Stimulated activated CD8-positive, alpha-beta memory T cell treated with anti-CD3 and anti-CD28 coated beads, Interleukin-7, amount 100 ng/mL, for 4 hours (primary cell): Measurements from ENCODE around the gene PTCHD4.
"Not testable (repeated sequence)": the region's sequence is repeated elsewhere in the genome, so short reads cannot be mapped to it uniquely, and the experiment has no call there.

Experiments used
- DNase-seq, 2 donors: peaks; one replicate each; pipeline ENCODE4 v3.0.0-alpha.2; 2020; ENCODE audit warnings: low read depth in 2 of 2

PTCHD4 gene

GRCh38 chr6:48111143-48111506, at the start of gene PTCHD4:
PTCHD4 (minus strand) TSS chr6:48111197; CDS start chr6:48068957, 42,240 bp downstream.
- no peak for DNase-seq

GRCh38 chr6:48151142-48151541, 40.1 kb upstream of the PTCHD4 start:
- DNase-seq, result no peak

DNA sequence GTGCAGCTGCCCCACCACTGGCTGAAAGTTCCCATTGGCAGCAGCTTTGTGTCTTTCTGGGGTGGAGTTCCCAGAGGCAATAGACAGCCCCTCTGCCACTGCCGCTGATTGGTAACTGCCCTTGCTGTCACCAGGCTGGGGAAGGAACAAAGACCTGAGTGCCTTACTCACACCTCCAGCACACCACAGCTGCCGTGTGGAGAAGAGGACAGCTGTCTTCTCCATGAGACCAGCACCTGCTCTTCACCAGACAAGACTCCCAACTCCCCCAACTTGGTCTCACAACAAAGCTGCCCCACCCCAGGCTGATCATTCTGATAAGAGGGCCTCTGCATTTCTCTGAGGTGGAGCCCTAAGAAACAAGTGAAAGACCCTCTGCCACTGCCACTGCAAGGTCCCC, 39.7 kb upstream of the PTCHD4 start:
- no peak for DNase-seq

GRCh38 chr6:48147051-48147450, 36.1 kb upstream of the PTCHD4 start:
- DNase-seq, result no peak

- DNase-seq, result no peak
Measured at GRCh38 chr6:48144021-48144420, 33.0 kb upstream of the PTCHD4 start.

DNA sequence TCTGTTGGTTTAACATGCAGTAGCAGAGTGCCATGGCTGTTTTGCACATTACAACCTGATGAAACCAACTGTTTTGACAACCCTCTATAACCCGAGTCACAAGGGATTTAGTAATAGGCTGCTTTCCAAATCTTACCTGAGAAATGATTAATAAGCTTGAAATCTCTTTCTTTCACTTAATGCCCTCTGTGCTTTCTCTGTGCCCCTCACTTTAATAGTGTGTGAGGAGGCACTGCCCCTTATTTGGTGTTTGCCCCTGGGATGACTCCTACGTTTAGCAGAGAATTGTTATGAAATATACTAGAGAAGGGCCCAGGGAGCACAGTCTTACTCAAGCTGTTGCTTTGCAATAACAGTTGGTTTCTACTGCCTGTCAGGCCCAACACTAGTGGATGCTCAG, 31.0 kb upstream of the PTCHD4 start:
- no peak for DNase-seq

DNA sequence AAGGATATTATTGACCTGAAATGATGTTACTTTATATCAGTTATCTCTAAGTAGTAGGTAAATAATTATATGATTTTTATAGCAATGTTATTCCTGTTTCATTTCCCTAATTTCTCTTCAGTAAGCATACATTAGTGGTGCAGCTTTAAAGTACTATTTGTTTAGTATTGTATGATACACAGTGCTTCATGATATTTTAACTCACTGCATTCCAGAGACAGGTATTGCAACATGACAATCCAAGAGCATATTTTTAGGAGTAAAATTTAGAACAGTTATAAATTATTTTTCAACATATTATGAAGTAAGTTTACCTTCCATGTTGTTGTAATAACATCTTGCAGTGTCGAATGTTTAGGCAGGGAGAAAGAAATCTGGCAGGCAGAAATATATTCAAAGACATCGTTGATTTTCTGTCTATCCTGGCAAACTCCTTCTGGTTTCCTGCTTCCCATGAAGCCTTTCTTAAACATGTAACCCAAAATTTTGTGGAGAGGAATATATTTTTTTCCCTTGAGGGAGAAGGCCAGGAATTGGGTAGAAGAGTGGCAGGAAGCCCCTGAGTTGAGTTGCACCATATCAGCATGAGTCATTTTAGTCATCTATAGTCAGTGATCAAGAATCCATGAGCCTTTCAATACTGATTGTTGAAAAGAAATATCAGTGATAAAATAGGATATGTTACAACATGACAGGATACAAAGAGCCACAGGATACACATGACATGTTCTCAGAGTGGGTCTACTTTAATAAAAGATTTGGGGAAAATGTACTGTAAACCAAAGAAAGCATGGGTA, 29.0 kb upstream of the PTCHD4 start:
- no peak for DNase-seq

DNA sequence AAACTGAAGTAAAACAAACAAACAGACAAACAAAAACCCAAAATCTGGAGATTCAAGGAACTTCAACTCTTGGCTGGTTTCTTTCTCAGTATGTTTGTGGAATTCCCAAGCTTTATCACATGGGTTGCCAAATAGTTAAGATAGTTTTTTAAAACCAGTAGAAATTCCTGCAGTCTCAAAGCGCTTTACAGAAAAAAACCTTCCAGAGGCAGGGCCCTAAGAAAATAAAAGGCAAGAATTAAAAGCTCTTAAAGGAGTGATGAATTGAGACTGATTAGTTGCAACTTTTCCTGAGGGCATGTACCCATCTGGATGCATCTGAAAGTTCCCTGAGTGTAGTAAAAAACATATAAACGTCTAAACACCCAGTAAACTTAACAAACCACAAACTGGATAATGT, 25.9 kb upstream of the PTCHD4 start:
- no peak for DNase-seq

GRCh38 chr6:48135323-48136084, 24.5 kb upstream of the PTCHD4 start:
- DNase-seq, result no peak

DNA sequence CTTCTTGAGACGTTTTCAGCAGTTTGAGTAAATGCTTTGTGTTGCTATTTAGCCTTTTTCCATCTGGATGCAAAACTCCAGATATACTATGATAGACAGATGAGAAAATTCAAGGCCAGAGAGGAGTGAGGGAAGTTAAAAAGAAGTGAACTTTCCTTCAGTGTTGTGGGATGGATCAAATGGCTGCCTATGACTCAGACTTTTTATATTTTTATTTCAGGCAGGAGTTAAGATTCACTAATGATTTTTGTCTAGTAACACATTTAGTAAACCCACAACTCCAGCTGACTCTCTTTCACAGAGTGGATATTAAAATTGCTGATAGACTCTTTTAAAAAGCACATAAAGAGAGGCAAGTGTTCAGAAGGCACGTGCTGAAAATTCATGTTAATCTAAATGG, 23.2 kb upstream of the PTCHD4 start:
- DNase-seq, result no peak

DNA sequence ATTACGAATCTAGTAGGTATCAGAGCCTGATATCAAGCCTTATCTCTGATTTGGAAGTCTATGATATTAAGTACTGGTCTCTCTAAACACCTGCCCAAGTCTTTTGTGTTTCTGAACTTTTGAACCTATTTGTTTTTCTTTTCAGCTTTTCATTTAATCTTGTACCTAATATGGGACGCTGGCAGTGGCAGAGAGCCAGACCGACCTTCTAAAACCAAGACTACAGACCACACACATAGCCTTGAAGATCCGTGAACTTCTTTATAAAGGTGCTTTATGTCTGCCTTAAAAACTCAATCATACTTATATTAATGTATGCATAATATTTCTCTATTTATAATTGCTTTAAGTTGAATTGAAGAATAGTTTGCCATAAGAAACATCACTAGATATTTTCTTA, 12.6 kb upstream of the PTCHD4 start:
- no peak for DNase-seq

DNA sequence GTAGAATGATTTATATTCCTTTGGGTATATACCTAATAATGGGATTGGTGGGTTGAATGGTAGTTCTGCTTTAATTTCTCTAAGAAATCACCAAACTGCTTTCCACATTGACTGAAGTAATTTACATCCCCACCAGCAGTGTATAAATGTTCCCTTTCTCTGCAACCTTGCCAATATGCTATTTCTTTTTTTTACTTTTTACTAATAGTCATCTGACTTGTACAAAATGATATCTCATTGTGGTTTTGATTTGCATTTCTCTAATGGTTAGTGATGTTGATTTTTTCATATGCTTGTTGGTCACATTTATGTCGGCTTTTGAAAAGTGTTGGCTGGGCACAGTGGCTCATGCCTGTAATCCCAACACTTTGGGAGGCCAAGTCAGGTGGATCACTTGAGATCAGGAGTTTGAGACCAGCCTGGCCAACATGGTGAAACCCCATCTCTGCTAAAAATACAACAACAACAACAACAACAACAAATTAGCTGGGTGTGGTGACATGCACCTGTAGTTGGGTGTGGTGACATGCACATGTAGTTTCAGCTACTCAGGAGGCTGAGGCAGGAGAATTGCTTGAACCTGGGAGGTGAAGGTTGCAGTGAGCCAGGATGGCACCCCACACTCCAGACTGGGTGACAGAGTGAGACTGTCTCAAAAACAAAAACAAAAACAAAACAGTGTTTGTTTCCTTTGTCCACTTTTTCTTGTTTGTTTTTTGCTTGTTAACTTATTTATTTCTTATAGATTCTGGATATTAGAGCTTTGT, 11.2 kb upstream of the PTCHD4 start:
- not testable (repeated sequence) for DNase-seq

DNA sequence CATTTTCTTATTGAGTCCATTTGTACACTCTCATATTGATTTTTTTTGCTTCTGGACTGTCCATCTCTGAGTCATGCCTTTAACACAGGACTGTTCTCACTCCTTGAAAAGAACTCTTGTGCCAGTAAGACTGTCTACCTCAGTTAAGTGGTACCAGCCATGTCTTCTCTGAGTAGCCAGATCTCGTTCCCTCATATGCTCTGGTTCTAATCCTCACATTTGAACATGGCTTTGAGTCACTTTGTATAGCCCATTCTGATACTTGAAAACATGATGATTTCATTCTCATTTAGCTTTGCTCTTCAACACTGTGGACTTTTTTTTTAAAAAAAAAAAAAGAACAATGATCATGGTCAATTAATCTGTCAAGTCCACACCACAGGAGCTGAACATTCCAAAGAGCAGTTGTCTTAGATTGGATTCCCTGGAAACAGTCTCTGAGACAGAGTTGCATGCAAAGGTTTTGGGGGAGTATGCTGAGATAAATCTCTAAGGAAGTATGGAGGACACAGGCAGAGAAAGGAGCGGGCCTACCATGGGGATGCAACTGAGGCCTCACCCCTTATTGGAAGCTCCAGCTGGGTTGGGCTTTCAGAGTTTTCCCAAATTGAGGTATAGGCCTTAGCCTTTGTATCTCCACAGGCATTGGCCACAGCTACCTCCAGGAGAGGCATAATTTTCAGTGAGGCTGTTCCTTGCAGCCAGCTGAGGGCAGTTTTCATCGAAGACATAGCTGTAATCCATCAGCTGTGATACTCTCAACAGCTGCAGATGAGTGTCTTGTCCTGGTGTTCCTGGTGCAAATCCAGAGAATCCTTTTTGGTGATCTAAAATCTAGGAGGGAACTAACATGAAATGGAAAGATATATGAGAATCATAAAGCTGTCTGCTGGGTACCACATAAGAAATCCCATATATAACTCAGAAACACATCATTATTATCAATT, 6.0 kb upstream of the PTCHD4 start:
- no peak for DNase-seq

GRCh38 chr6:48113130-48113529, 2.1 kb upstream of the PTCHD4 start:
- no peak for DNase-seq

- no peak for DNase-seq
Measured at GRCh38 chr6:48111575-48111974, 578 bp upstream of the PTCHD4 start.

DNA sequence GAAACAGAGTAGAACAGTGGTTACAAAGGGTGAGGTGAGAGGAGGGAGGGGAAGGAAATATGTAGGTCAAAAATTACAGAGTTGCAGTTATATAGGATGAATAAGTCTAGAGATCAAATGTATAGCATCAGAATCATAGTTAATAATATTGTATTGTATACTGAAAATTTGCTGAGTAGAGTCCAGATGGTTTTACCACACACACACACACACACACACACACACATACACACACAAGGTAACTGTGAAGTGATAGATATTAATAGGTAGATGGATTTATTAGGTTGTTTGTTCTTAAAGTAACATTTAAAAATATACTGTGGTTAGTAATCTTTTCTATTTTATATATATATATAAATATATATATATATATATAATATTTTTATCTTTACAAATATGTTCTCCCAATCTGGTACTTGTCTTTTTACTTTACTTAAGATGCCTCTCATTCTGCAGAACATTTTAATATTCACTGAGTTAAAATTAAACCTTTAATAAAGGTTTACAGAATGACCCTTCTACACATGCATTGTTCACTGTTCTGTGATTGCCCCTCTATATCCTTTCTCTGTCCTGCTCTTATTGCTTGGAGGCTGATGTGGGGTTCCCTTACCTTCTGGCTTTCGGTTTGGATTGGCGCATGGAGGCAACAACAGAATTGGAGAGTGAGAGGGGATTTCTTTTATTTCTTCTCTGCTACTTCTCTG, 408 bp downstream of the PTCHD4 start:
- DNase-seq, result no peak

- no peak for DNase-seq
Measured at GRCh38 chr6:48109944-48110343, 1.1 kb downstream of the PTCHD4 start.

DNA sequence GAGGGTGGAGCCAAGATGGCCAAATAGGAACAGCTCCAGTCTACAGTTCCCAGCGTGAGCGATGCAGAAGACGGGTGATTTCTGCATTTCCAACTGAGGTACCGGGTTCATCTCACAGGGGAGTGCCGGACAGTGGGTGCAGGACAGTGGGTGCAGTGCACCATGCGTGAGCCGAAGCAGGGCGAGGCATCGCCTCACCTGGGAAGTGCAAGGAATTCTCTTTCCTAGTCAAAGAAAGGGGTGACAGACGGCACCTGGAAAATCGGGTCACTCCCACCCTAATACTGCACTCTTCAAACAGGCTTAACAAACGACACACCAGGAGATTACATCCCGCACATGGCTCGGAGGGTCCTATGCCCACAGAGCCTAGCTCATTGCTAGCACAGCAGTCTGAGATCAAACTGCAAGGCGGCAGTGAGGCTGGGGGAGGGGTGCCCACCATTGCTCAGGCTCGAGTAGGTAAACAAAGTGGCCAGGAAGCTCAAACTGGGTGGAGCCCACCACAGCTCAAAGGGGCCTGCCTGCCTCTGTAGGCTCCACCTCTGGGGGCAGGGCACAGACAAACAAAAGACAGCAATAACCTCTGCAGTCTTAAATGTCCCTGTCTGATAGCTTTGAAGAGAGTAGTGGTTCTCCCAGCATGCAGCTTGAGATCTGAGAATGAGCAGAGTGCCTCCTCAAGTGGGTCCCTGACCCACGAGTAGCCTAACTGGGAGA, 8.4 kb downstream of the PTCHD4 start:
- DNase-seq, result not testable (repeated sequence)

DNA sequence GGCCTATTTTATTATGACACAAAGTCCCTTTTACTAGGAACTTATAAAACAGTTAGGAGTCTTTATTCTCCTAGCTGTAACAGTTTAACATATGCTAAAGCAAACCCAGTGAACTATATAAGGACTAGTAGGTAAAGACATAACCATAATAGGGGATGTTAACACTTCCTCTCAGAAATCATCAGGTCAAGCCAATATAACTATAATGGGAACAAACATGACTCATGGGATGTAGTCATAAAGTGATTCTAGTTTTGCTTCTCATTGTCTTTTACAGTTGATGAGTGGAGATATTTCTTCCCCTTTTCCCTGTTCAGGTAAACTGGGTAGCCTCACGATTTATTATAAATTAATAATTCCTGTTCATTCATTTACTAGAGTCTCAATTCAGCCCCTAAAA, 9.7 kb downstream of the PTCHD4 start:
- no peak for DNase-seq

DNA sequence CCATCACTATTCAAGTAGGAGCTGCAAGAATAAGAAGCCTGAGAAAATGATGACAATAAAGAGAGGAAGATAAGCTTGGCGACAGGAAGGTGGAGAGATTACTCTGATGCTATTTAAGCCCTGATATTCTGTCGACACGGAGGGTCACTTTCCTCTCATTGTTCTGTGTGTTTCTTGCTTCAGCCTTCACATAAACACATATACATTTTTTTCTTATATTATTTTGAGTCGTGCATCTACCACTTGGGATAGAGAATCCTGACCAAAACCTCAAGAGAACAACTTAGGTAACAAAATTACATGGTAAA, 10.5 kb downstream of the PTCHD4 start:
- DNase-seq, result no peak
